Astrocyte of the cerebellum (primary cell): ENCODE results near the gene FBXL17.

Experiments
- DNase-seq: peaks from one replicate; pipeline ENCODE4 v3.0.0-alpha.2; 2011; ENCODE audit warnings: low read depth
- H3K4me3 ChIP-seq: 2 replicates; pipeline ENCODE4 v1.5.1; 2011; ENCODE audit warnings: mild to moderate bottlenecking, low read depth, low read length, moderate library complexity
- CTCF ChIP-seq: IDR thresholded peaks from 2 replicates; pipeline ENCODE4 v1.5.1; 2012; ENCODE audit warnings: low read length, low read depth, moderate library complexity, mild to moderate bottlenecking; ENCODE audit errors: missing control alignments
- in situ Hi-C: cut with HindIII; loops from 2 replicates; pipeline ENCODE4 v1.10.0; 2017; ENCODE audit warnings: low sequenced_read_pairs

Gene FBXL17

GRCh38 chr5:108220834-108221233 is 161.1 kb downstream of the FBXL17 start:
- in situ Hi-C loops: no loop called here
- no peak for TF ChIP-seq CTCF
- DNase-seq: no peak
- no peak overlapping the region for H3K4me3 ChIP-seq

GRCh38 chr5:108216890-108217289 is 165.0 kb downstream of the FBXL17 start:
- peak; percentile 26 for DNase-seq
- in situ Hi-C loops: no loop called here
- no peak overlapping the region for H3K4me3 ChIP-seq
- no peak for TF ChIP-seq CTCF

- TF ChIP-seq CTCF: no peak
- no peak overlapping the region for H3K4me3 ChIP-seq
- in situ Hi-C loops: no loop called here
Measured at GRCh38 chr5:108214857-108215256, 167.0 kb downstream of the FBXL17 start.

GRCh38 chr5:108212775-108213346 is 169.0 kb downstream of the FBXL17 start:
- no peak for DNase-seq
- in situ Hi-C loops: no loop called here

More at GRCh38 chr5:108214857-108215256, 167.0 kb downstream of the FBXL17 start:
- no peak for DNase-seq

GRCh38 chr5:108206707-108207106 is 175.2 kb downstream of the FBXL17 start:
- TF ChIP-seq CTCF: no peak
- in situ Hi-C loops: no loop called here
- no peak for DNase-seq
- no peak overlapping the region for H3K4me3 ChIP-seq

More at GRCh38 chr5:108212775-108213346, 169.0 kb downstream of the FBXL17 start:
- no peak overlapping the region for H3K4me3 ChIP-seq
- TF ChIP-seq CTCF: no peak

GRCh38 chr5:108201721-108202120 is 180.2 kb downstream of the FBXL17 start:
- no peak for TF ChIP-seq CTCF
- no peak overlapping the region for H3K4me3 ChIP-seq
- in situ Hi-C loops: no loop called here
- no peak for DNase-seq
